DOHH2 (cell line): ENCODE measurements around the gene CISD3.

Source experiments
- H3F3A ChIP-seq: fragments of 200-600 bp; sonication (generic), shearing (Covaris generic); 2 replicates; pipeline ENCODE4 v1.6.0; 2016; ENCODE audit warnings: antibody characterized with exemption, mild to moderate bottlenecking; ENCODE audit not compliant: control insufficient read depth, insufficient read depth
- H3K27ac ChIP-seq: fragments of 200-600 bp; sonication (generic); 2 replicates; pipeline ENCODE4 v1.5.1; 2014; ENCODE audit warnings: low read depth, mild to moderate bottlenecking, low read length, moderate library complexity
- H3K27me3 ChIP-seq: fragments of 200-600 bp; sonication (generic); 2 replicates; pipeline ENCODE4 v1.6.1; 2014; ENCODE audit warnings: mild to moderate bottlenecking, low read length, mixed read lengths; ENCODE audit not compliant: control insufficient read depth
- H3K36me3 ChIP-seq: fragments of 200-600 bp; sonication (generic); 2 replicates; pipeline ENCODE4 v1.6.1; 2014; ENCODE audit warnings: mild to moderate bottlenecking, low read length, moderate library complexity, mixed read lengths; ENCODE audit not compliant: control insufficient read depth
- H3K4me1 ChIP-seq: fragments of 200-600 bp; sonication (generic); 2 replicates; pipeline ENCODE4 v1.6.1; 2014; ENCODE audit warnings: mild to moderate bottlenecking, low read length, mixed read lengths; ENCODE audit not compliant: control insufficient read depth
- H3K4me2 ChIP-seq: fragments of 200-600 bp; sonication (generic); 2 replicates; pipeline ENCODE4 v1.6.0; 2014; ENCODE audit warnings: mild to moderate bottlenecking, low read length, moderate library complexity
- H3K4me3 ChIP-seq: fragments of 200-600 bp; sonication (generic); 2 replicates; pipeline ENCODE4 v1.5.1; 2014; ENCODE audit warnings: mild to moderate bottlenecking, low read length, mixed read lengths
- H3K79me2 ChIP-seq: fragments of 200-600 bp; sonication (generic); 2 replicates; pipeline ENCODE4 v1.6.1; 2014; ENCODE audit warnings: mild to moderate bottlenecking, low read length, mixed read lengths; ENCODE audit not compliant: control insufficient read depth
- H3K9me2 ChIP-seq: fragments of 200-600 bp; sonication (generic); replicated peaks from 2 replicates; pipeline ENCODE4 v1.6.1; 2014; ENCODE audit warnings: mild to moderate bottlenecking, low read length, mixed read lengths; ENCODE audit not compliant: control insufficient read depth
- H3K9me3 ChIP-seq: fragments of 200-600 bp; sonication (generic); 2 replicates; pipeline ENCODE4 v1.6.1; 2014; ENCODE audit warnings: antibody characterized with exemption, low read length, mixed read lengths; ENCODE audit not compliant: control insufficient read depth, insufficient read depth
- H4K20me1 ChIP-seq: fragments of 200-600 bp; sonication (generic); 2 replicates; pipeline ENCODE4 v1.6.0; 2014; ENCODE audit warnings: low read depth, mild to moderate bottlenecking, antibody characterized with exemption, low read length, moderate library complexity; ENCODE audit not compliant: control insufficient read depth, insufficient read depth
- CTCF ChIP-seq: fragments of 200-600 bp; sonication (generic); IDR thresholded peaks from one replicate; pipeline ENCODE4 v1.5.1; 2014; ENCODE audit warnings: antibody characterized with exemption, mild to moderate bottlenecking, low read depth, low read length; ENCODE audit not compliant: poor library complexity, severe bottlenecking
- EZH2phosphoT487 ChIP-seq: fragments of 200-600 bp; sonication (generic); IDR thresholded peaks from 2 replicates; pipeline ENCODE4 v1.6.1; 2017; ENCODE audit warnings: borderline replicate concordance, mild to moderate bottlenecking, antibody characterized with exemption, low read length, moderate library complexity, mixed read lengths

The CISD3 gene

GRCh38 chr17:38703742-38704605, 26.2 kb upstream of the CISD3 start:
- Histone ChIP-seq H3K9me2 (no peaks in the 10 kb centered on the region), H3K4me2 (peak overlapping the region; percentile 97), H4K20me1 (peaks cover 7% of the 10 kb centered on the region), H3F3A (peaks cover 36% of the 10 kb centered on the region), H3K79me2 (peaks cover 44% of the 10 kb centered on the region), H3K27ac (peak overlapping the region; percentile 91), H3K36me3 (peaks cover 33% of the 10 kb centered on the region), H3K4me1 (peaks cover 48% of the 10 kb centered on the region), H3K9me3 (no peaks in the 10 kb centered on the region), H3K27me3 (no peaks in the 10 kb centered on the region), H3K4me3 (peak overlapping the region; percentile 88)
- TF ChIP-seq CTCF (no peak), EZH2phosphoT487 (no peak)

- peak within 1 kb of the TSS; percentile 97 for H3K4me3 ChIP-seq
- H3K27ac ChIP-seq: peak within 1 kb of the TSS; percentile 91
- no peaks in the 10 kb centered on the region for H3K27me3 ChIP-seq
- peaks cover 44% of the 10 kb centered on the region for H3K79me2 ChIP-seq
- no peaks in the 10 kb centered on the region for H3K9me2 ChIP-seq
- peaks cover 42% of the 10 kb centered on the region for H3K36me3 ChIP-seq
- no peaks in the 10 kb centered on the region for H3K9me3 ChIP-seq
- no peak for TF ChIP-seq EZH2phosphoT487
- TF ChIP-seq CTCF: no peak
- H4K20me1 ChIP-seq: peaks cover 7% of the 10 kb centered on the region
- H3K4me1 ChIP-seq: peaks cover 48% of the 10 kb centered on the region
- peaks cover 36% of the 10 kb centered on the region for H3F3A ChIP-seq
- H3K4me2 ChIP-seq: peak within 1 kb of the TSS; percentile 97
Measured at GRCh38 chr17:38704606-38705522, 25.3 kb upstream of the CISD3 start, which contains the start of gene MLLT6. MLLT6 (plus strand) TSS chr17:38705273; CDS start chr17:38705633, 360 bp downstream.

- H3K79me2 ChIP-seq: peaks cover 44% of the 10 kb centered on the region
- H3K4me1 ChIP-seq: peaks cover 44% of the 10 kb centered on the region
- TF ChIP-seq CTCF: no peak
- TF ChIP-seq EZH2phosphoT487: no peak
- H3F3A ChIP-seq: peaks cover 32% of the 10 kb centered on the region
- H3K36me3 ChIP-seq: peaks cover 48% of the 10 kb centered on the region
- peak overlapping the region; percentile 77 for H3K4me2 ChIP-seq
- H4K20me1 ChIP-seq: peaks cover 7% of the 10 kb centered on the region
- H3K27me3 ChIP-seq: no peaks in the 10 kb centered on the region
- no peaks in the 10 kb centered on the region for H3K9me3 ChIP-seq
- H3K4me3 ChIP-seq: peak overlapping the region; percentile 97
- peak overlapping the region; percentile 58 for H3K27ac ChIP-seq
- H3K9me2 ChIP-seq: no peaks in the 10 kb centered on the region
Measured at GRCh38 chr17:38705523-38705802, 24.7 kb upstream of the CISD3 start.
